Kidney (tissue), 14 donors: ENCODE measurements around the gene POU2F1. TPM values are rescaled to one million over a fixed set of nuclear protein-coding genes. Genes with fewer than 3 reads are reported as not detected.

Experiments used
- DNase-seq, 5 donors: peaks; one replicate each; pipeline ENCODE4 v3.0.0-alpha.2; 2013 to 2020
- FAIRE-seq: peaks from 2 replicates; lab custom pipeline; 2012; peaks lifted over from hg19 to GRCh38; lab: Jason Lieb, UNC
- H3K27ac ChIP-seq, 2 donors: one replicate each; pipeline ENCODE4 v1.7.0; 2013; ENCODE audit warnings: low read depth in 2 of 2, low read length in 2 of 2, inconsistent platforms in 1 of 2
- H3K27me3 ChIP-seq: one replicate; pipeline ENCODE4 v1.7.1; 2013; ENCODE audit warnings: low read length, inconsistent platforms; ENCODE audit not compliant: control insufficient read depth, insufficient read depth
- H3K36me3 ChIP-seq, 3 donors: one replicate each; pipeline versions ENCODE4 v1.7.0 to v1.7.1; 2013; ENCODE audit warnings: low read length in 3 of 3, control low read depth in 1 of 3, inconsistent platforms in 1 of 3; ENCODE audit not compliant: insufficient read depth in 3 of 3, control insufficient read depth in 2 of 3
- H3K4me1 ChIP-seq, 3 donors: one replicate each; pipeline versions ENCODE4 v1.7.0 to v1.7.1; 2013; ENCODE audit warnings: low read length in 3 of 3, inconsistent platforms in 1 of 3, low read depth in 1 of 3; ENCODE audit not compliant: control insufficient read depth in 2 of 3, insufficient read depth in 2 of 3
- H3K4me3 ChIP-seq, 3 donors: one replicate each; pipeline versions ENCODE4 v1.7.0 to v1.8.1; 2013; ENCODE audit warnings: low read length in 3 of 3, control low read depth in 1 of 3, inconsistent platforms in 1 of 3
- H3K9ac ChIP-seq, 3 donors: one replicate each; pipeline versions ENCODE4 v1.7.0 to v1.7.1; 2013; ENCODE audit warnings: low read length in 3 of 3, control low read depth in 1 of 3, inconsistent platforms in 1 of 3
- H3K9me3 ChIP-seq, 3 donors: one replicate each; pipeline versions ENCODE4 v1.7.0 to v1.7.1; 2013; ENCODE audit warnings: low read length in 3 of 3, control low read depth in 1 of 3, inconsistent platforms in 1 of 3; ENCODE audit not compliant: control insufficient read depth in 2 of 3, insufficient read depth in 1 of 3
- intact Hi-C: fragments of 100-400 bp; cut with DNase I; formaldehyde crosslinking; loops from one replicate; pipeline ENCODE4 v1.11.1; 2022
- polyA plus RNA-seq: library from polyadenylated mRNA; stranded (reverse); fragments of 350-450 nt; fragmentation: Illumina TruSeq; extraction: RNeasy Lipid Tissue Mini Kit (QIAGEN cat#74804); gene quantifications from one replicate; pipeline ENCODE4 v1.2.3, GENCODE V29; 2014; ENCODE audit warnings: low read depth, low replicate concordance; ENCODE audit not compliant: insufficient read depth
- total RNA-seq: library from RNA; stranded (reverse); fragmentation: NEBNext Ultra II Directional; extraction: Animal tissue kit (Norgen Biotek cat#: 25700); gene quantifications from one replicate; pipeline ENCODE4 v1.2.1, GENCODE V29; 2021
- TF ChIP-seq, protein P1 (sequence below): IDR thresholded peaks from 3 replicates; pipeline ENCODE4 v1.5.1; 2012; ENCODE audit warnings: mild to moderate bottlenecking, moderate library complexity, borderline replicate concordance; ENCODE audit not compliant: insufficient read depth; ENCODE audit errors: extremely low read depth
- donor health status: control.
- donor health status: control.
- donor health status: control.
- donor health status: control.
- donor health status: control.
- donor health status: DM: yes; HTN: yes; CAD: no.
- donor health status: Normal renal cell carcinoma (clear cell type).

POU2F1 gene
- total and polyA plus RNA-seq, 2 donors from 2014 or later: 1.9 to 25.2 TPM

- Histone ChIP-seq H3K4me3 (no peak overlapping the region), H3K9ac (no peak overlapping the region), H3K27ac (no peak overlapping the region), H3K27me3 (no peaks in the 10 kb centered on the region), H3K36me3 (no peaks in the 10 kb centered on the region), H3K4me1 (peaks cover 0 to 17% (median 4%) of the 10 kb centered on the region in 3 donors), H3K9me3 (no peaks in the 10 kb centered on the region)
- DNase-seq (no peak), FAIRE-seq (no peak)
- intact Hi-C loops: no loop called here
- TF ChIP-seq, protein P1, sequence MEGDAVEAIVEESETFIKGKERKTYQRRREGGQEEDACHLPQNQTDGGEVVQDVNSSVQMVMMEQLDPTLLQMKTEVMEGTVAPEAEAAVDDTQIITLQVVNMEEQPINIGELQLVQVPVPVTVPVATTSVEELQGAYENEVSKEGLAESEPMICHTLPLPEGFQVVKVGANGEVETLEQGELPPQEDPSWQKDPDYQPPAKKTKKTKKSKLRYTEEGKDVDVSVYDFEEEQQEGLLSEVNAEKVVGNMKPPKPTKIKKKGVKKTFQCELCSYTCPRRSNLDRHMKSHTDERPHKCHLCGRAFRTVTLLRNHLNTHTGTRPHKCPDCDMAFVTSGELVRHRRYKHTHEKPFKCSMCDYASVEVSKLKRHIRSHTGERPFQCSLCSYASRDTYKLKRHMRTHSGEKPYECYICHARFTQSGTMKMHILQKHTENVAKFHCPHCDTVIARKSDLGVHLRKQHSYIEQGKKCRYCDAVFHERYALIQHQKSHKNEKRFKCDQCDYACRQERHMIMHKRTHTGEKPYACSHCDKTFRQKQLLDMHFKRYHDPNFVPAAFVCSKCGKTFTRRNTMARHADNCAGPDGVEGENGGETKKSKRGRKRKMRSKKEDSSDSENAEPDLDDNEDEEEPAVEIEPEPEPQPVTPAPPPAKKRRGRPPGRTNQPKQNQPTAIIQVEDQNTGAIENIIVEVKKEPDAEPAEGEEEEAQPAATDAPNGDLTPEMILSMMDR: no peak
Observed at GRCh38 chr1:167291539-167292185, 71.0 kb downstream of the POU2F1 start.

GRCh38 chr1:167292216-167292615 is 71.5 kb downstream of the POU2F1 start:
- H3K4me1 ChIP-seq: peaks cover 0 to 15% (median 4%) of the 10 kb centered on the region in 3 donors
- no peak for DNase-seq
- H3K9me3 ChIP-seq: no peaks in the 10 kb centered on the region
- TF ChIP-seq, protein P1: no peak
- no peak for FAIRE-seq
- H3K4me3 ChIP-seq: no peak overlapping the region
- no peaks in the 10 kb centered on the region for H3K27me3 ChIP-seq
- H3K9ac ChIP-seq: no peak overlapping the region
- no peaks in the 10 kb centered on the region for H3K36me3 ChIP-seq
- intact Hi-C loops: no loop called here
- no peak overlapping the region for H3K27ac ChIP-seq

DNA sequence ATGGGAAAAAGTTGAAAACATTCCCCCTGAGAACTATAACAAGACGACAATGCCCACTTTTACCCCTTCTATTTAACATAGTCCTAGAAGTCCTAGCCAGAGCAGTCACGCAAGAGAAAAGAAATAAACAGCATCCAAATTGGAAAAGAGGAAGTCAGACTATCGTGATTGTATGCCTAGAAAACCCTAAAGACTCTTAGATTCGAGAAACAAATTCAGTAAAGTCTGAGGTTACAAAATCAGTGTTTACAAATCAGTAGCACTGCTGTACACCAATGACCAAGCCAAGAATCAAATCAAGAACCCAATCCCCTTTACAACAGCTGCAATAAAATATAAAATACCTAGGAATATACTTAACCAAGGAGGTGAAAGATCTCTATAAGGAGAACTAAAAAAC is 72.4 kb downstream of the POU2F1 start:
- H3K36me3 ChIP-seq: no peaks in the 10 kb centered on the region
- no peak for FAIRE-seq
- H3K27ac ChIP-seq: no peak overlapping the region
- no peak for DNase-seq
- peaks cover 0 to 10% (median 4%) of the 10 kb centered on the region in 3 donors for H3K4me1 ChIP-seq
- TF ChIP-seq, protein P1: no peak
- H3K27me3 ChIP-seq: no peaks in the 10 kb centered on the region
- no peak overlapping the region for H3K9ac ChIP-seq
- H3K9me3 ChIP-seq: no peaks in the 10 kb centered on the region
- intact Hi-C loops: no loop called here
- no peak overlapping the region for H3K4me3 ChIP-seq
